IMR-90 (cell line): ENCODE results near the gene ST8SIA6. TPM values are rescaled to one million over a fixed set of nuclear protein-coding genes. Genes with fewer than 3 reads are reported as not detected.

Source experiments
- ATAC-seq: fragments of 200-7000 bp; cut with Tn5 transposase; 2 replicates; pipeline ENCODE4 v1.9.1; 2020; ENCODE audit warnings: low read depth, mild to moderate bottlenecking, moderate library complexity
- BruUV-seq: library from RNA; stranded (reverse); fragments of 400-500 nt; replicated peaks from 2 replicates; lab custom pipeline; 2021; lab: Mats Ljungman, UMichigan
- CTCF ChIA-PET: fragments of 300-600 bp; formaldehyde crosslinking; extraction: SDS; loops from one replicate; lab custom pipeline; 2021; ENCODE audit warnings: antibody characterized with exemption; lab: Yijun Ruan, JAX
- POLR2A ChIA-PET: fragments of 300-600 bp; sonication (Branson Sonifier 250); formaldehyde crosslinking; loops from one replicate; lab custom pipeline; 2022; ENCODE audit warnings: antibody characterized with exemption; ENCODE audit not compliant: unreplicated experiment; lab: Charles Lee
- DNase-seq: peaks from one replicate; pipeline ENCODE4 v3.0.0; 2013
- H2AFZ ChIP-seq: replicated peaks from 2 replicates; pipeline ENCODE3; 2013; ENCODE audit warnings: low read length, mild to moderate bottlenecking; ENCODE audit not compliant: poor library complexity
- H2AK5ac ChIP-seq: 2 replicates; pipeline ENCODE4 v1.6.1; 2013; ENCODE audit warnings: low read depth, low read length, inconsistent platforms
- H2AK9ac ChIP-seq: replicated peaks from 2 replicates; pipeline ENCODE3; 2013; ENCODE audit warnings: mild to moderate bottlenecking, low read depth, low read length, moderate library complexity; ENCODE audit not compliant: poor library complexity
- H2BK120ac ChIP-seq: 2 replicates; pipeline ENCODE4 v1.6.1; 2013; ENCODE audit warnings: low read depth, low read length, inconsistent platforms
- H2BK15ac ChIP-seq: 3 replicates; pipeline ENCODE4 v1.6.1; 2013; ENCODE audit warnings: low read depth, low read length, inconsistent platforms
- H2BK20ac ChIP-seq: 2 replicates; pipeline ENCODE4 v1.6.1; 2013; ENCODE audit warnings: low read depth, mild to moderate bottlenecking, inconsistent platforms, low read length, moderate library complexity
- H2BK5ac ChIP-seq: 2 replicates; pipeline ENCODE4 v1.6.1; 2013; ENCODE audit warnings: mild to moderate bottlenecking, low read depth, low read length, inconsistent platforms; ENCODE audit not compliant: poor library complexity, severe bottlenecking
- H3K14ac ChIP-seq: replicated peaks from 2 replicates; pipeline ENCODE4 v1.6.1; 2013; ENCODE audit warnings: low read depth, low read length, inconsistent platforms
- H3K18ac ChIP-seq: 2 replicates; pipeline ENCODE4 v1.6.1; 2013; ENCODE audit warnings: low read depth, low read length, control low read depth
- H3K23ac ChIP-seq: 2 replicates; pipeline ENCODE4 v1.6.1; 2013; ENCODE audit warnings: low read depth, low read length, inconsistent platforms
- H3K27ac ChIP-seq: 2 replicates; pipeline ENCODE4 v1.5.1; 2013; ENCODE audit warnings: mild to moderate bottlenecking, control low read depth, low read length; ENCODE audit not compliant: insufficient read depth
- H3K27me3 ChIP-seq: 2 replicates; pipeline ENCODE4 v1.6.1; 2013; ENCODE audit warnings: low read length; ENCODE audit not compliant: control insufficient read depth, insufficient read depth
- H3K36me3 ChIP-seq: 2 replicates; pipeline ENCODE4 v1.6.1; 2013; ENCODE audit warnings: low read length, mixed read lengths; ENCODE audit not compliant: control insufficient read depth, insufficient read depth
- H3K4ac ChIP-seq: 2 replicates; pipeline ENCODE4 v1.6.1; 2013; ENCODE audit warnings: low read depth, low read length, inconsistent platforms
- H3K4me1 ChIP-seq: 2 replicates; pipeline ENCODE4 v1.6.1; 2013; ENCODE audit warnings: low read length, mixed read lengths; ENCODE audit not compliant: control insufficient read depth, insufficient read depth
- H3K4me2 ChIP-seq: 2 replicates; pipeline ENCODE4 v1.6.1; 2013; ENCODE audit warnings: low read depth, mild to moderate bottlenecking, control low read depth, low read length, moderate library complexity
- H3K4me3 ChIP-seq: 2 replicates; pipeline ENCODE4 v1.5.1; 2013; ENCODE audit warnings: low read depth, mild to moderate bottlenecking, control low read depth, low read length, moderate library complexity; ENCODE audit not compliant: insufficient read depth
- H3K56ac ChIP-seq: 2 replicates; pipeline ENCODE4 v1.6.1; 2013; ENCODE audit warnings: low read length, inconsistent platforms; ENCODE audit not compliant: insufficient read depth; ENCODE audit errors: extremely low read depth
- H3K79me1 ChIP-seq, 2 experiments: 2 replicates each; pipeline ENCODE4 v1.6.1; 2013; ENCODE audit warnings: low read length in 2 of 2, inconsistent platforms in 1 of 2, low read depth in 1 of 2
- H3K9ac ChIP-seq: 2 replicates; pipeline ENCODE4 v1.6.1; 2013; ENCODE audit warnings: low read depth, low read length, control low read depth
- H3K9me1 ChIP-seq: 2 replicates; pipeline ENCODE4 v1.6.1; 2013; ENCODE audit warnings: low read length, inconsistent platforms; ENCODE audit not compliant: insufficient read depth
- H3K9me3 ChIP-seq: 2 replicates; pipeline ENCODE4 v1.6.1; 2013; ENCODE audit warnings: low read length; ENCODE audit not compliant: control insufficient read depth, insufficient read depth
- H4K20me1 ChIP-seq: 2 replicates; pipeline ENCODE4 v1.6.1; 2013; ENCODE audit warnings: low read length, inconsistent platforms; ENCODE audit not compliant: insufficient read depth
- H4K5ac ChIP-seq: 2 replicates; pipeline ENCODE4 v1.6.1; 2013; ENCODE audit warnings: mild to moderate bottlenecking, low read depth, low read length, control low read depth
- H4K8ac ChIP-seq, 2 experiments: 2 replicates each; pipeline ENCODE4 v1.6.1; 2013; ENCODE audit warnings: low read depth in 2 of 2, low read length in 2 of 2, control low read depth in 1 of 2, inconsistent platforms in 1 of 2
- H4K91ac ChIP-seq: 2 replicates; pipeline ENCODE4 v1.6.1; 2013; ENCODE audit warnings: low read depth, low read length, inconsistent platforms; ENCODE audit not compliant: insufficient read depth
- BHLHE40 ChIP-seq: fragments of 150-350 bp; IDR thresholded peaks from 2 replicates; pipeline ENCODE4 v1.6.1; 2016; ENCODE audit warnings: mild to moderate bottlenecking, low read depth, low read length
- CHD1 ChIP-seq: IDR thresholded peaks from 2 replicates; pipeline ENCODE4 v1.6.1; 2012; ENCODE audit warnings: low read depth, low read length, improper control_type of control experiment
- FOS ChIP-seq: fragments of 150-350 bp; IDR thresholded peaks from 2 replicates; pipeline ENCODE4 v1.6.1; 2016; ENCODE audit warnings: low read depth, low read length
- MAFK ChIP-seq: IDR thresholded peaks from 2 replicates; pipeline ENCODE4 v1.6.1; 2012; ENCODE audit warnings: low read depth, low read length, improper control_type of control experiment
- NFE2L2 ChIP-seq: fragments of 150-350 bp; IDR thresholded peaks from 2 replicates; pipeline ENCODE4 v1.6.1; 2016; ENCODE audit warnings: low read depth, mild to moderate bottlenecking, low read length
- RFX5 ChIP-seq: IDR thresholded peaks from 2 replicates; pipeline ENCODE4 v1.8.0; 2012; ENCODE audit warnings: low read depth, mild to moderate bottlenecking, low read length, moderate library complexity
- SMC3 ChIP-seq: fragments of 150-350 bp; IDR thresholded peaks from 2 replicates; pipeline ENCODE4 v1.6.1; 2016; ENCODE audit warnings: low read depth, mild to moderate bottlenecking, antibody characterized with exemption, low read length, moderate library complexity
- WGBS, 2 experiments: methylation state at CpG; one replicate each; pipeline versions ENCODE4 v1.1.5 to v1.1.7; 2013; ENCODE audit warnings: missing lambda C conversion rate in 2 of 2; ENCODE audit not compliant: insufficient read length in 1 of 2; ENCODE audit errors: extremely low coverage in 2 of 2; 5-methylcytosine and 5-hydroxymethylcytosine counted together
- dilution Hi-C: fragments of 300-500 bp; cut with HindIII; formaldehyde crosslinking; loops from one replicate; pipeline ENCODE4 v1.14.3; 2018; ENCODE audit warnings: low sequenced_read_pairs; ENCODE audit not compliant: unreplicated experiment
- in situ Hi-C: fragments of 300-500 bp; cut with MboI; formaldehyde crosslinking; loops from 3 replicates; pipeline ENCODE4 v1.14.3; 2019; ENCODE audit warnings: low sequenced_read_pairs, inconsistent platforms, mixed read lengths
- intact Hi-C: fragments of 100-400 bp; cut with micrococcal nuclease; formaldehyde crosslinking; loops from 2 replicates; pipeline ENCODE4 v1.10.0; 2022
- polyA plus RNA-seq, 3 experiments: library from polyadenylated mRNA; depleted of rRNA; stranded (reverse); fragments of >200 nt; gene quantifications; 2 replicates each; pipeline ENCODE4 v1.2.3, GENCODE V29; 2012; ENCODE audit warnings: low replicate concordance in 1 of 3
- total RNA-seq: library from RNA; depleted of rRNA; stranded (reverse); fragments of >200 nt; gene quantifications from 2 replicates; pipeline ENCODE4 v1.2.3, GENCODE V29; 2012
- TF ChIP-seq, protein P1 (sequence below): fragments of 150-350 bp; IDR thresholded peaks from 2 replicates; pipeline ENCODE4 v1.6.1; 2017; ENCODE audit warnings: mild to moderate bottlenecking, antibody characterized with exemption, low read length, low read depth
- TF ChIP-seq, protein P2 (sequence below): fragments of 150-350 bp; IDR thresholded peaks from 2 replicates; pipeline ENCODE4 v1.6.1; 2016; ENCODE audit warnings: low read depth, mild to moderate bottlenecking, low read length, moderate library complexity, borderline replicate concordance

Gene ST8SIA6
- total and polyA plus RNA-seq, 2 of the 4 experiments (the other 2 are of a cell fraction), result 0.10 to 0.18 TPM

DNA sequence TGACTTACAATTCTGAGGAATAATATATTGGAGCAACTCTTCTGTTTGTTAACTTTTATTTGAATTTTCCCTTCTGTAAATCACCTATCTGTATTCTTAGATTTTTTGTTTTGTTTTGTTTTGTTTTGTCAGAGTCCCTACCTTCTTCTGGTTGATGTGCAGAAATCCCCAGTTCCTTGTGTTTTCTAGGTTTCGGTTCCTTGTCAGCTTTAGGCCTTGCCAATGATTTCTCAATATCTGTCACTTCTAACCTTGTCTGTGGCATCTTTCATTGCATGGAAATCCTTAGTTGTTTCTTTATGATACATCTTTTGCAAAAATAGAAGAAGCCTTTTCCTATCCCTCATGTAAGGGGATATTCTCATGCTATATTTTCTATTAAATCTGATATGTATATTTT lies 21.7 kb upstream of the ST8SIA6 start:
- no peak overlapping the region for H3K4ac ChIP-seq
- H4K91ac ChIP-seq, result no peak overlapping the region
- H3K18ac ChIP-seq, result no peak overlapping the region
- no peaks in the 10 kb centered on the region for H3K9me3 ChIP-seq
- dilution Hi-C loops, result no loop called here
- H2BK20ac ChIP-seq, result no peak overlapping the region
- in situ Hi-C loops, result no loop called here
- no peak overlapping the region for H3K4me3 ChIP-seq
- no peaks in the 10 kb centered on the region for H4K20me1 ChIP-seq
- no peak overlapping the region for H2AK9ac ChIP-seq
- ATAC-seq (no peak), DNase-seq (no peak)
- intact Hi-C loops, result loop anchor here (5.0 kb wide), 1 partner anchor 956 kb away; no protein-coding TSS in a partner anchor
- H3K4me1 ChIP-seq, result 0 out of 2 replicates have a peak, but pooled peaks cover 3% of the 10 kb centered on the region
- H3K9ac ChIP-seq, result no peak overlapping the region
- ChIA-PET POLR2A (no interaction called here), CTCF (no interaction called here)
- no peak overlapping the region for H4K5ac ChIP-seq
- H2AFZ ChIP-seq, result no peak overlapping the region
- H3K36me3 ChIP-seq, result no peaks in the 10 kb centered on the region
- no peak overlapping the region for H2AK5ac ChIP-seq
- H3K56ac ChIP-seq, result no peak overlapping the region
- H3K4me2 ChIP-seq, result no peak overlapping the region
- no peaks in the 10 kb centered on the region for H3K79me1 ChIP-seq
- H3K14ac ChIP-seq, result no peak overlapping the region
- H2BK15ac ChIP-seq, result no peak overlapping the region
- H3K9me1 ChIP-seq, result no peaks in the 10 kb centered on the region
- no peak overlapping the region for H2BK120ac ChIP-seq
- H3K23ac ChIP-seq, result no peak overlapping the region
- no TSS peak for BruUV-seq
- no peaks in the 10 kb centered on the region for H3K27me3 ChIP-seq
- no peak overlapping the region for H3K27ac ChIP-seq
- TF ChIP-seq, protein P1, sequence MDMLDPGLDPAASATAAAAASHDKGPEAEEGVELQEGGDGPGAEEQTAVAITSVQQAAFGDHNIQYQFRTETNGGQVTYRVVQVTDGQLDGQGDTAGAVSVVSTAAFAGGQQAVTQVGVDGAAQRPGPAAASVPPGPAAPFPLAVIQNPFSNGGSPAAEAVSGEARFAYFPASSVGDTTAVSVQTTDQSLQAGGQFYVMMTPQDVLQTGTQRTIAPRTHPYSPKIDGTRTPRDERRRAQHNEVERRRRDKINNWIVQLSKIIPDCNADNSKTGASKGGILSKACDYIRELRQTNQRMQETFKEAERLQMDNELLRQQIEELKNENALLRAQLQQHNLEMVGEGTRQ, result no peak
- TF ChIP-seq SMC3, result no peak
- no peak for TF ChIP-seq RFX5
- TF ChIP-seq MAFK, result no peak
- TF ChIP-seq FOS, result no peak
- no peak for TF ChIP-seq NFE2L2
- TF ChIP-seq, protein P2, sequence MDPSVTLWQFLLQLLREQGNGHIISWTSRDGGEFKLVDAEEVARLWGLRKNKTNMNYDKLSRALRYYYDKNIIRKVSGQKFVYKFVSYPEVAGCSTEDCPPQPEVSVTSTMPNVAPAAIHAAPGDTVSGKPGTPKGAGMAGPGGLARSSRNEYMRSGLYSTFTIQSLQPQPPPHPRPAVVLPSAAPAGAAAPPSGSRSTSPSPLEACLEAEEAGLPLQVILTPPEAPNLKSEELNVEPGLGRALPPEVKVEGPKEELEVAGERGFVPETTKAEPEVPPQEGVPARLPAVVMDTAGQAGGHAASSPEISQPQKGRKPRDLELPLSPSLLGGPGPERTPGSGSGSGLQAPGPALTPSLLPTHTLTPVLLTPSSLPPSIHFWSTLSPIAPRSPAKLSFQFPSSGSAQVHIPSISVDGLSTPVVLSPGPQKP, result no peak
- no peak for TF ChIP-seq CHD1
- TF ChIP-seq BHLHE40, result no peak
- H4K8ac ChIP-seq, result no peak overlapping the region
- no CpG with 5 or more reads among the region's 1 CpG for WGBS, 2 experiments
- H2BK5ac ChIP-seq, result no peak overlapping the region
